LHCN-M2 (cell line): ENCODE results near the gene STAMBPL1. TPM values are rescaled to one million over a fixed set of nuclear protein-coding genes. Genes with fewer than 3 reads are reported as not detected.

Source experiments
- DNase-seq: peaks from one replicate; pipeline ENCODE4 v3.0.0-alpha.2; 2012; ENCODE audit warnings: low read depth
- total RNA-seq: library from RNA; depleted of rRNA; stranded (reverse); fragments of >200 nt; gene quantifications from 2 replicates; pipeline ENCODE4 v1.2.3, GENCODE V29; 2014

Gene STAMBPL1
- total RNA-seq, 1 experiment from 2014 or later, result 69.0 TPM

- peak; percentile 62 for DNase-seq
These were observed 12.3 kb downstream of the STAMBPL1 start for GRCh38 chr10:88892222-88892967.

GRCh38 chr10:88893611-88894010 lies 13.6 kb downstream of the STAMBPL1 start:
- no peak for DNase-seq

GRCh38 chr10:88895250-88895649 lies 15.2 kb downstream of the STAMBPL1 start:
- DNase-seq, result no peak

GRCh38 chr10:88896372-88896993 lies 16.4 kb downstream of the STAMBPL1 start:
- DNase-seq, result no peak

- no peak for DNase-seq
These were observed 17.2 kb downstream of the STAMBPL1 start for GRCh38 chr10:88896994-88897853.

GRCh38 chr10:88898727-88899126 lies 18.7 kb downstream of the STAMBPL1 start:
- no peak for DNase-seq

GRCh38 chr10:88899886-88900285 lies 19.8 kb downstream of the STAMBPL1 start:
- no peak for DNase-seq

- DNase-seq, result peak; percentile 64
These were observed 21.4 kb downstream of the STAMBPL1 start for GRCh38 chr10:88901206-88901983.

GRCh38 chr10:88901984-88902789 lies 22.1 kb downstream of the STAMBPL1 start:
- DNase-seq, result no peak

- no peak for DNase-seq
These were observed 23.7 kb downstream of the STAMBPL1 start for GRCh38 chr10:88903715-88904114.

GRCh38 chr10:88906921-88907320 lies 26.9 kb downstream of the STAMBPL1 start:
- DNase-seq, result no peak

- no peak for DNase-seq
These were observed 28.1 kb downstream of the STAMBPL1 start for GRCh38 chr10:88908194-88908593.

- no peak for DNase-seq
These were observed 31.1 kb downstream of the STAMBPL1 start for GRCh38 chr10:88911116-88911515.

- DNase-seq, result no peak
These were observed 31.8 kb downstream of the STAMBPL1 start for GRCh38 chr10:88911851-88912250.

- DNase-seq, result no peak
These were observed 33.1 kb downstream of the STAMBPL1 start for GRCh38 chr10:88913127-88913526.

GRCh38 chr10:88913788-88914187 lies 33.7 kb downstream of the STAMBPL1 start:
- no peak for DNase-seq

GRCh38 chr10:88915781-88916180 lies 35.7 kb downstream of the STAMBPL1 start:
- DNase-seq, result no peak

GRCh38 chr10:88916231-88916630 lies 36.2 kb downstream of the STAMBPL1 start:
- no peak for DNase-seq

GRCh38 chr10:88916986-88917385 lies 36.9 kb downstream of the STAMBPL1 start:
- no peak for DNase-seq

- no peak for DNase-seq
These were observed 38.3 kb downstream of the STAMBPL1 start for GRCh38 chr10:88918191-88918905.
